Esophagus squamous epithelium (tissue), 5 donors: ENCODE measurements around the gene SOHLH2. TPM values are rescaled to one million over a fixed set of nuclear protein-coding genes. Genes with fewer than 3 reads are reported as not detected.

ENCODE experiments used
- DNase-seq: peaks from one replicate; lab custom pipeline; 2025; lab: John Stamatoyannopoulos, UW
- H3K27ac ChIP-seq, 4 donors: fragments of 200-600 bp; sonication (generic); one replicate each; pipeline ENCODE4 v1.5.1; 2016 to 2019; ENCODE audit warnings: mild to moderate bottlenecking in 1 of 4
- H3K27me3 ChIP-seq, 4 donors: fragments of 200-600 bp; sonication (generic); 1 replicate in 3 of 4; 2 replicates in 1 of 4; pipeline versions ENCODE4 v1.5.1 to v1.6.0; 2017 to 2021; ENCODE audit warnings: antibody characterized with exemption in 1 of 4
- H3K36me3 ChIP-seq, 3 donors: fragments of 200-600 bp; sonication (generic); one replicate each; pipeline ENCODE4 v1.5.1; 2016 to 2019
- H3K4me1 ChIP-seq, 3 donors: fragments of 200-600 bp; sonication (generic); one replicate each; pipeline ENCODE4 v1.5.1; 2017 to 2019
- H3K4me3 ChIP-seq, 4 donors: fragments of 200-600 bp; sonication (generic); 1 replicate in 3 of 4; 2 replicates in 1 of 4; pipeline ENCODE4 v1.5.1; 2016 to 2019; ENCODE audit warnings: mild to moderate bottlenecking in 2 of 4, moderate library complexity in 1 of 4
- H3K9me3 ChIP-seq, 3 donors: fragments of 200-600 bp; sonication (generic); one replicate each; pipeline ENCODE4 v1.5.1; 2016 to 2019
- POLR2A ChIP-seq, 4 donors: fragments of 450-650 bp; IDR thresholded peaks; one replicate each; pipeline ENCODE4 v1.6.1; 2017; ENCODE audit warnings: antibody characterized with exemption in 4 of 4, mild to moderate bottlenecking in 4 of 4, moderate library complexity in 3 of 4
- WGBS, 2 donors: methylation state at CpG; one replicate each; pipeline ENCODE4 v1.1.5; 2018; 5-methylcytosine and 5-hydroxymethylcytosine counted together
- intact Hi-C: fragments of 100-400 bp; cut with DNase I; formaldehyde crosslinking; loops from one replicate; pipeline ENCODE4 v1.15.0; 2022
- total RNA-seq, 4 donors: library from RNA; depleted of rRNA; stranded (reverse); fragments of >200 nt; gene quantifications; one replicate each; pipeline ENCODE4 v1.1.0, GENCODE V29; 2016
- TF ChIP-seq, protein P1 (sequence below), 6 experiments: fragments of 450-650 bp in 4 of 6; fragments of 200-600 bp in 2 of 6; sonication (generic) in 2 of 6; IDR thresholded peaks; one replicate each; pipeline ENCODE4 v1.5.1; 2016 to 2019; ENCODE audit warnings: antibody characterized with exemption in 6 of 6, mild to moderate bottlenecking in 4 of 6, moderate library complexity in 4 of 6
- donor health status: DM: yes; HTN: yes; CAD: no.

SOHLH2 gene
- total RNA-seq, 4 donors from 2014 or later: not detected

DNA sequence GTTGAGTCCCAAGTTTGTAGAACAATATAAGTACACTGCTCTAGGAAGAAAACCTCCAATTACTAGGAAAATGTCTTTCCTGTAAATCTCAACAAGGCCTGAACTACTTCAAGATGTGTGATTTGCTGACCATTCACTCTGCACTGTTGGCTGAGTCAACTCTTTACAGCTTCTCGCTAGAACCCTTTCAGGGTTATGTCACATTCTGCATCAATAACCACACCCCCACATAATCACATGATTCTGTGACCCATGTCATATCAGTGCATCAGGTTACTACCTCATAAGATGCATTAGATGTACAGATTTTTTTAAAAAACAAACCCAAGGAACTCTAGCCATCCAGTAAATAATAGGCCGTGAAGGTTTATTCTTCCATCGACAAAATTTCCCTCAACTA, 67.0 kb downstream of the SOHLH2 start:
- no peak overlapping the region for H3K4me3 ChIP-seq
- TF ChIP-seq POLR2A (IDR thresholded peaks at IDR 0.05): no peak
- TF ChIP-seq, protein P1, sequence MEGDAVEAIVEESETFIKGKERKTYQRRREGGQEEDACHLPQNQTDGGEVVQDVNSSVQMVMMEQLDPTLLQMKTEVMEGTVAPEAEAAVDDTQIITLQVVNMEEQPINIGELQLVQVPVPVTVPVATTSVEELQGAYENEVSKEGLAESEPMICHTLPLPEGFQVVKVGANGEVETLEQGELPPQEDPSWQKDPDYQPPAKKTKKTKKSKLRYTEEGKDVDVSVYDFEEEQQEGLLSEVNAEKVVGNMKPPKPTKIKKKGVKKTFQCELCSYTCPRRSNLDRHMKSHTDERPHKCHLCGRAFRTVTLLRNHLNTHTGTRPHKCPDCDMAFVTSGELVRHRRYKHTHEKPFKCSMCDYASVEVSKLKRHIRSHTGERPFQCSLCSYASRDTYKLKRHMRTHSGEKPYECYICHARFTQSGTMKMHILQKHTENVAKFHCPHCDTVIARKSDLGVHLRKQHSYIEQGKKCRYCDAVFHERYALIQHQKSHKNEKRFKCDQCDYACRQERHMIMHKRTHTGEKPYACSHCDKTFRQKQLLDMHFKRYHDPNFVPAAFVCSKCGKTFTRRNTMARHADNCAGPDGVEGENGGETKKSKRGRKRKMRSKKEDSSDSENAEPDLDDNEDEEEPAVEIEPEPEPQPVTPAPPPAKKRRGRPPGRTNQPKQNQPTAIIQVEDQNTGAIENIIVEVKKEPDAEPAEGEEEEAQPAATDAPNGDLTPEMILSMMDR (IDR thresholded peaks at IDR 0.05): no peak
- H3K36me3 ChIP-seq: no peaks in the 10 kb centered on the region
- H3K4me1 ChIP-seq: no peaks in the 10 kb centered on the region
- no peak overlapping the region for H3K27ac ChIP-seq
- H3K9me3 ChIP-seq: no peaks in the 10 kb centered on the region
- WGBS, 2 donors: 90 to 92% methylated on average over 3 of the region's 3 CpGs
- no peaks in the 10 kb centered on the region for H3K27me3 ChIP-seq
- DNase-seq: no peak
- intact Hi-C loops: no loop called here

DNA sequence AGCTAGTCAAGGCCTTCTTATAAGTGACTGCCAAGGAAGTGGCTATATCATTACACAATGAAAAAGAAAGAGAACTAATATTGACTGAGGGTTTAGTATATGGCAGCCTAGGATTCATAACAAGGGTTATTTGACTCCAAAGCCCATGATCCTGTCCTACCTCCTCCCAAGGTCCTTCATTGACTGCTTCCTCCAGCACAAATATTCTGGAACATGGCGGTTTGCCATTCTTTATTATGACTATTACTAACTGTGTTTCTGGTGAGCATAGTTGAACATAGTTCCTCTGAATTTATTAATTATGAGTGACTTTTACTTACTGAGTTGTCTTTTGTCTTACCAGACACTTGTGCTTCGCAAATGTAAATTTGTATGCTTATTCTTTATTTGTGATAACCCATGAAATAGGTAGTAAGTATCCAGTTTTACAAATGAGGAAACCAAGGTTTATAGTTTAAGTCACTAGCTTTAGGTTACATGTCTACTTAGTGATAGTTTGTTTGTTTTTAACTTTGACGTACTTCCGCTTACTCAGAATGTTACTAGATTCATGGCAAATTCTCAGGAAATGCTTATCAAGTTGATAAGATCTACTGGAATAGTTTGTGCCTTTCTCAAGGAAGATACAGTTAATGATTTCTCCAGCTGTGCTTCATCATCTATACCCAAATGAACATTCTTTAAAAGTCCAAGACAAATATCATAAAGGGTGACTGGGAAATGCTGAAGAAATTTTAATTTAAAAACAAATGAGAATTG, 67.7 kb downstream of the SOHLH2 start:
- WGBS, 2 donors: 75 to 77% methylated on average over 4 of the region's 4 CpGs
- no peak overlapping the region for H3K27ac ChIP-seq
- H3K36me3 ChIP-seq: no peaks in the 10 kb centered on the region
- no peaks in the 10 kb centered on the region for H3K4me1 ChIP-seq
- no peak for TF ChIP-seq POLR2A (IDR thresholded peaks at IDR 0.05)
- H3K9me3 ChIP-seq: no peaks in the 10 kb centered on the region
- intact Hi-C loops: no loop called here
- DNase-seq: no peak
- H3K27me3 ChIP-seq: no peaks in the 10 kb centered on the region
- no peak overlapping the region for H3K4me3 ChIP-seq

DNA sequence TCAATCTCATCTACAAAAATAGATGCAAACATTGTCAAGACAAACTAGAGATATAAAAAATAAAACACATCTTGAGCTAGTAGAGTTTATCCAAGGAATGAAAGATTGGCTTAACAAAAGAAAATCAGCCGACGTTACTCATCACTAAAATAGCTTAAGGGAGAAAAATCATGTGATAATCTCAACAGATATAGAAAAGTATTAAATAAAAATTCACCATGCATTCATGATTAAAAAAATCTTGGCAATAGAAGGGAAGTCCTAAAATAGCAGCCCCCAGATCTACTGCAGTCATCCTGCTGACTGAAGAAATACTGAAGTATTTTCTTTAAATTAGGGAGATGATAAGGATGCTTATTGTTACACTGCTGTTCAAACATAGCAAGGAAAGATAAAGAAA, 70.6 kb downstream of the SOHLH2 start:
- TF ChIP-seq POLR2A (IDR thresholded peaks at IDR 0.05): no peak
- TF ChIP-seq, protein P1 (IDR thresholded peaks at IDR 0.05): no peak
- Histone ChIP-seq H3K4me3 (no peak overlapping the region), H3K27me3 (no peaks in the 10 kb centered on the region), H3K27ac (no peak overlapping the region), H3K4me1 (no peaks in the 10 kb centered on the region), H3K9me3 (no peaks in the 10 kb centered on the region), H3K36me3 (no peaks in the 10 kb centered on the region)
- WGBS, 2 donors: 32% methylated on average over 2 of the region's 2 CpGs
- intact Hi-C loops: no loop called here
- no peak for DNase-seq

DNA sequence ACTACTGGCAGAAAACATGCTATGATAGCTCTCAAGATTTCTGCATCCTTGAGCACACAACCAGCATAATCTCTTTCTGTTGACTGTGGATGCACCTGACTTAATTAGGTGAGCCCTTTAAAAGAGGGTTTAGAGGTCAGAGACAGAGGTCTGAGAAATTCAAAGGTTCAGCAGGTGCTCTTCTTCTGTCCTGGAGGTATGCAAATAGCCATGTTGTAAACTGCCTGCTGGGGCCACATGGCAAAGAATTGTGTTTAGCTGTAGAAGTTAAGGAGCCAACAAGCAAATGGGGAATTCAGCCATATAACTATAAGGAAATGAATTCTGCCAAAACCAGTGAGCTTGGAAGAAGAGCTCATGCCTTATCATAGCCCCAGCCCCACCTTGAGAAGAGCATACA, 71.6 kb downstream of the SOHLH2 start:
- Histone ChIP-seq H3K36me3 (no peaks in the 10 kb centered on the region), H3K27ac (no peak overlapping the region), H3K9me3 (no peaks in the 10 kb centered on the region), H3K27me3 (no peaks in the 10 kb centered on the region), H3K4me3 (no peak overlapping the region), H3K4me1 (no peaks in the 10 kb centered on the region)
- DNase-seq: no peak
- intact Hi-C loops: no loop called here
- TF ChIP-seq POLR2A (IDR thresholded peaks at IDR 0.05): no peak
- TF ChIP-seq, protein P1 (IDR thresholded peaks at IDR 0.05): no peak

DNA sequence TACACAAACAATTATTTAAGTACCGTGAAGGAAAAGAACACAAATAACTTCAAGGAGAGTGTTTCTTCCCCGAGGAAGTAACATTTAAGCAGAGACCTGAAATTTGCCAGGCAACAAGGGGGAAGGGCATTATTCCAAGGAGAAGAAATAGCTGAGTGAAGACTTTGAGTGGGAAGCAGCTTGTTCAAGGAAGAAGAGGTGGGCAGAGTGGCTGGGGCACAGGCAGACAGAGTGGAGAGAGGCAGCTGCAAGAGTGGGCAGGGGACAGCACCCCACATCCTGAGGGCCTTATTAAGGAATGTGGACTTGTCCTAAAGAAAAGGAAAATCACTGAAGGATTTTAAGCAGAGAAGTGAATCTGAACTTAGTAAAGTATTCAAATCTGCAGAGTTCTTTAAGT, 78.5 kb downstream of the SOHLH2 start:
- intact Hi-C loops: no loop called here
- no peak overlapping the region for H3K4me3 ChIP-seq
- peaks cover 0 to 13% (median 0%) of the 10 kb centered on the region in 4 donors for H3K27me3 ChIP-seq
- WGBS, 2 donors: 43 to 58% methylated on average over 2 of the region's 2 CpGs
- H3K4me1 ChIP-seq: peaks cover 0 to 12% (median 0%) of the 10 kb centered on the region in 3 donors
- no peaks in the 10 kb centered on the region for H3K9me3 ChIP-seq
- H3K27ac ChIP-seq: no peak overlapping the region
- DNase-seq: no peak
- H3K36me3 ChIP-seq: no peaks in the 10 kb centered on the region
- TF ChIP-seq, protein P1 (IDR thresholded peaks at IDR 0.05): no peak
- no peak for TF ChIP-seq POLR2A (IDR thresholded peaks at IDR 0.05)
